ENCODE results near the gene MYO15A.

The MYO15A gene

DNA sequence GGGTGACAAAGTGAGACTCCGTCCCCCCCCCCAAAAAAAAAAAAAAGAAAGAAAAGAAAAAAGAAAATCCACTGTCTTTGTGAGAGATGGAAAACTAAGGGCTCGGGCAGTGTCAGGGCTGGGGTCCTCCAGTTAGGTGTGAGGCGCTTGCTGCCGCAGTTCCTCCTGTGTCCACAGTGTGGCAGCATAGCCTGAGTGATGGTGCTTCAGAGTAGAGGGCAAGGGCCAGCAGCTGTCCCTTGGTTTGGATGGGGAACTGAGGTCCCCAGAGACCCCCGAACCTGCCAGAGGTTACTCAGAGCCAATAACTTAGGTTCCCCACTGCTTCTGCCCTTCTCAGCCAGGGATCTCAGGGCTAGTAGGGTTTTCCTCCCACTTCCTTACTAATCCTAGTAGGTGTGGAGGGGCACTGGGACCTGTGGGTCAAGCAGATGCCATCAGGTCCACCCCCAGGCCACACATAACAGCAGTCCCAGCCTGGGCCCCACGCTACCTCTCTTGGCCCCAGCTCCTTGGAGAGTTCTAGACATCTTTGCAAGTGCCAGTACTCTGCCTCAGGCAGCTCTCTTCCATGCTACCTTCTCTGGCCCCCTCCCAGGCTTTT, 109.0 kb downstream of the MYO15A start:
- no peak overlapping the region for H3K4me3 ChIP-seq (ENCODE audit: low read length)
- no peak for DNase-seq (ENCODE audit: low read depth)
- TF ChIP-seq, protein P1, sequence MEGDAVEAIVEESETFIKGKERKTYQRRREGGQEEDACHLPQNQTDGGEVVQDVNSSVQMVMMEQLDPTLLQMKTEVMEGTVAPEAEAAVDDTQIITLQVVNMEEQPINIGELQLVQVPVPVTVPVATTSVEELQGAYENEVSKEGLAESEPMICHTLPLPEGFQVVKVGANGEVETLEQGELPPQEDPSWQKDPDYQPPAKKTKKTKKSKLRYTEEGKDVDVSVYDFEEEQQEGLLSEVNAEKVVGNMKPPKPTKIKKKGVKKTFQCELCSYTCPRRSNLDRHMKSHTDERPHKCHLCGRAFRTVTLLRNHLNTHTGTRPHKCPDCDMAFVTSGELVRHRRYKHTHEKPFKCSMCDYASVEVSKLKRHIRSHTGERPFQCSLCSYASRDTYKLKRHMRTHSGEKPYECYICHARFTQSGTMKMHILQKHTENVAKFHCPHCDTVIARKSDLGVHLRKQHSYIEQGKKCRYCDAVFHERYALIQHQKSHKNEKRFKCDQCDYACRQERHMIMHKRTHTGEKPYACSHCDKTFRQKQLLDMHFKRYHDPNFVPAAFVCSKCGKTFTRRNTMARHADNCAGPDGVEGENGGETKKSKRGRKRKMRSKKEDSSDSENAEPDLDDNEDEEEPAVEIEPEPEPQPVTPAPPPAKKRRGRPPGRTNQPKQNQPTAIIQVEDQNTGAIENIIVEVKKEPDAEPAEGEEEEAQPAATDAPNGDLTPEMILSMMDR (conservative IDR thresholded peaks at IDR 0.05; ENCODE audit: low read depth, low read length) = peak; percentile 99

DNA sequence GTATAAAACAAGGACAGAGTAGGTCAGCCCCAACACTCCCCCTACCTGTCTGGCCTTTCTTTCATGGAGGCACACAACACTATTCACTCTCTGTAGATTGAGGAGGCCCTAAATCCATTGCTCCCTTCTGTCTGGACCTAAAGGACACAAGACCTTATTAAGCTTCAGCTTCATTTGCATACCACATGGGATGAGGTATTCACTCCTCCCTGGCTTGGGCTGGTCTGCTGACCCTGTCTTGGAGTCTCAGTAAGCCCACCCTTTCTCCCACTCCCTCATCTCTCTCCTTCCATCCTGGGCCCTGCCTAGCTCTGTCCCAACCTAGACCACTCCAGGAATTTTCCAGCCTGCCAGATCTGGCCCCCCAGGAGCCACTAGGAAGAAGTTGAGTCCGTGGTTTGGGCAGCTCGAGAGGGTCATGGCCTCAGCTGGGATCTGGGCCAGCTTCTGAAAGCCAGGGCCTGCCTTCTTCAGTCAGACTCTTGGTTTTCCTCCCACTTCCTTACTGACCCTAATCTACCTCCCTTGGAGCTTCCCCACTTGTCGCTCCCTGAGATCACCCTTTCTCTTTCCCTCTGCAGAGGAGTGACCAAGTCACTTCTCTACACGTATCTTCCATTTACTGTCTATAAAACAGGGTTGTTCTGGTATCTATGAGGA, 110.3 kb downstream of the MYO15A start:
- TF ChIP-seq, protein P1 (conservative IDR thresholded peaks at IDR 0.05; ENCODE audit: low read depth, low read length) = no peak
- H3K4me3 ChIP-seq (ENCODE audit: low read length) = no peak overlapping the region
- DNase-seq (ENCODE audit: low read depth) = no peak

DNA sequence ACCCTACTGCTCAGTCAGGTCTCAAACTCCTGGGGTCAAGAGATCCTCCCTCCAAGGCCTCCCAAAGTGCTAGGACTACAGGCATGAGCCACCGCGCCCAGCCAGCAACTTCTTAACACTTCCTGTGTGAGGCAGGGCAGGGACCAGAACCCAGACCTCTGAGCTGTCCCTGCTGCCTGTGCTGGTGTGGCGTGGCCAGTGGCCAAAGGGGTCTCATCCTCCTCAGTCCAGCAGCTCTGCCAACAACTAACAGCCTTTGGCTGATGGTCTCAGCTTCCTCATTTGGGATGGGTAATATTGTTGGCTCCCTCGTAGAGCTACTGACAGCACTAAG, 115.5 kb downstream of the MYO15A start:
- H3K4me3 ChIP-seq (ENCODE audit: low read length) = no peak overlapping the region
- no peak for DNase-seq (ENCODE audit: low read depth)
- TF ChIP-seq, protein P1 (conservative IDR thresholded peaks at IDR 0.05; ENCODE audit: low read depth, low read length) = no peak

- peak overlapping the region; percentile 46 for H3K4me3 ChIP-seq (ENCODE audit: low read length)
- no peak for DNase-seq (ENCODE audit: low read depth)
- TF ChIP-seq, protein P1 (conservative IDR thresholded peaks at IDR 0.05; ENCODE audit: low read depth, low read length) = no peak
Observed at GRCh38 chr17:18224387-18225120, 116.0 kb downstream of the MYO15A start.

- TF ChIP-seq, protein P1 (conservative IDR thresholded peaks at IDR 0.05; ENCODE audit: low read depth, low read length) = no peak
- peak within 1 kb of the TSS; percentile 89 for H3K4me3 ChIP-seq (ENCODE audit: low read length)
- peak; percentile 67 for DNase-seq (ENCODE audit: low read depth)
Observed at GRCh38 chr17:18225121-18225641, 116.6 kb downstream of the MYO15A start, which contains the start of gene LLGL1. LLGL1 (plus strand) TSS chr17:18225635; CDS start chr17:18225683, 48 bp downstream.

DNA sequence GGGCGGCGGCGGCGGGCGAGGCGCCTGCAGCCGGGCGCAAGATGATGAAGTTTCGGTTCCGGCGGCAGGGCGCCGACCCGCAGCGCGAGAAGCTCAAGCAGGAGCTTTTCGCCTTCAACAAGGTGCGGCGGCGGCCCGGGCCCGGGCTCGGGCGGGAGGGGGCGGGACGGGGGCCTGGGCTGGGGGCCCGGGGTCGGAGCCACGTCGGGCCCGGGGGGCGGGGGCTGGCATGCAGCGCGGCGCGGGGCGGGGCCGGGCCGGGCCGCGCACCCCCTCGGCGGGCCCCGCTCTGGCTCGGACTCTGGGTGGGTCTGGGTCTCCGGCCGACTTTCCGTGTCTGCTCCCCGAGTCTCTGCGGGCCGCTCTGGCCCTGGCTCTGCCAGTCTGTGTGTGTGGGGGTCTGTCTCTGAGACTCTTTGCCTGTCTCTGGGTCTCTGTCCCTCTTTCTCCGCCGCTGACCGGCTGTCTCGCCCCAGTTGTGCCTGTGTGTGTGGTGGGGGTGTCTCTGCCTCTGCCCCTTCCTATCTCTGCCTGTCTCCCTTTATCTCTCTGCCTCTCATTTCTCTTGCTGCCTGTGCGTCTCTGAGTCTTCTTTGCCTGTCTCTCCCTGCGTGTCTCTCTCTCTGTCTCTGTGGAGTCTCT, 117.2 kb downstream of the MYO15A start:
- H3K4me3 ChIP-seq (ENCODE audit: low read length) = peak overlapping the region; percentile 89
- TF ChIP-seq, protein P1 (conservative IDR thresholded peaks at IDR 0.05; ENCODE audit: low read depth, low read length) = no peak
- DNase-seq (ENCODE audit: low read depth) = no peak

All from retinal pigment epithelial cell (primary cell).